GM12878 (cell line): ENCODE data around the gene PPP6R1. TPM values are rescaled to one million over a fixed set of nuclear protein-coding genes. Genes with fewer than 3 reads are reported as not detected.

Experiments used
- ATAC-seq: fragments of 200-7000 bp; cut with Tn5 transposase; 3 replicates; pipeline ENCODE4 v1.9.1; 2020; ENCODE audit warnings: mild to moderate bottlenecking, moderate library complexity
- BruUV-seq: library from RNA; stranded (reverse); fragments of 400-500 nt; replicated peaks from 2 replicates; lab custom pipeline; 2021; lab: Mats Ljungman, UMichigan
- CTCF ChIA-PET: fragments of 300-600 bp; sonication (Branson Sonifier 250); formaldehyde crosslinking; extraction: SDS; loops from one replicate; lab custom pipeline; 2021; ENCODE audit warnings: inconsistent platforms; lab: Yijun Ruan, JAX
- POLR2A ChIA-PET: fragments of 350-600 bp; formaldehyde crosslinking; extraction: SDS; loops from one replicate; lab custom pipeline; 2021; ENCODE audit warnings: inconsistent platforms; lab: Charles Lee
- RAD21 ChIA-PET: fragments of 300-600 bp; sonication (Branson Sonifier 250); formaldehyde crosslinking; loops from one replicate; lab custom pipeline; 2023; ENCODE audit warnings: antibody characterized with exemption; ENCODE audit not compliant: unreplicated experiment; lab: Charles Lee
- SMC1A ChIA-PET: fragments of 300-600 bp; sonication (Branson Sonifier 250); formaldehyde crosslinking; loops from one replicate; lab custom pipeline; 2023; ENCODE audit not compliant: unreplicated experiment, uncharacterized antibody; lab: Charles Lee
- DNase-seq: peaks from one replicate; pipeline ENCODE4 v3.0.0-alpha.2; 2011; ENCODE audit warnings: low read depth, low spot score
- FAIRE-seq: peaks from 3 replicates; lab custom pipeline; 2011; peaks lifted over from hg19 to GRCh38; lab: Jason Lieb, UNC
- H2AFZ ChIP-seq: 2 replicates; pipeline ENCODE4 v1.6.0; 2011; ENCODE audit warnings: low read depth, low read length, control low read depth; ENCODE audit not compliant: control insufficient read depth
- H3K27ac ChIP-seq: 2 replicates; pipeline ENCODE4 v1.5.1; 2011; ENCODE audit warnings: control low read depth; ENCODE audit not compliant: control insufficient read depth, insufficient read depth
- H3K27me3 ChIP-seq, 2 experiments: replicated peaks in 1 of 2; 2 replicates each; pipeline versions ENCODE4 v1.6.0 to v1.6.1; 2011; ENCODE audit warnings: low read length in 1 of 2; ENCODE audit not compliant: control insufficient read depth in 2 of 2, insufficient read depth in 2 of 2
- H3K36me3 ChIP-seq, 2 experiments: 2 replicates each; pipeline ENCODE4 v1.5.1; 2011; ENCODE audit warnings: low read length in 1 of 2; ENCODE audit not compliant: control insufficient read depth in 2 of 2, insufficient read depth in 2 of 2
- H3K4me1 ChIP-seq: 2 replicates; pipeline ENCODE4 v1.6.1; 2011; ENCODE audit warnings: mild to moderate bottlenecking, low read length, moderate library complexity, mixed read lengths; ENCODE audit not compliant: control insufficient read depth, insufficient read depth
- H3K4me2 ChIP-seq: 2 replicates; pipeline ENCODE4 v1.6.0; 2011; ENCODE audit warnings: control low read depth; ENCODE audit not compliant: control insufficient read depth, insufficient read depth
- H3K4me3 ChIP-seq: fragments of 200-600 bp; sonication (generic); 2 replicates; pipeline ENCODE4 v1.5.1; 2016
- H3K79me2 ChIP-seq: 2 replicates; pipeline ENCODE4 v1.6.0; 2011; ENCODE audit warnings: low read length; ENCODE audit not compliant: control insufficient read depth, insufficient read depth
- H3K9ac ChIP-seq: 2 replicates; pipeline ENCODE4 v1.8.0; 2011; ENCODE audit warnings: low read length, control low read depth, mixed read lengths; ENCODE audit not compliant: control insufficient read depth, insufficient read depth
- H3K9me3 ChIP-seq: replicated peaks from 3 replicates; pipeline ENCODE4 v1.5.1; 2011; ENCODE audit warnings: mild to moderate bottlenecking, low read length; ENCODE audit not compliant: control insufficient read depth, insufficient read depth
- H4K20me1 ChIP-seq: 2 replicates; pipeline ENCODE4 v1.6.0; 2011; ENCODE audit not compliant: control insufficient read depth, insufficient read depth
- EED ChIP-seq: sonication (generic); IDR thresholded peaks from 2 replicates; pipeline ENCODE4 v1.6.1; 2016; ENCODE audit warnings: antibody characterized with exemption, low read depth
- ESRRA ChIP-seq: IDR thresholded peaks from 2 replicates; pipeline ENCODE4 v1.6.1; 2012; ENCODE audit warnings: mild to moderate bottlenecking, low read length, improper control_type of control experiment
- ETV6 ChIP-seq, 2 experiments: fragments of 450-650 bp in 1 of 2; IDR thresholded peaks in 1 of 2; conservative IDR thresholded peaks in 1 of 2; 2 replicates each; pipeline ENCODE4 v1.6.1; 2014; ENCODE audit warnings: antibody characterized with exemption in 1 of 2, borderline replicate concordance in 1 of 2, low read depth in 1 of 2, mild to moderate bottlenecking in 1 of 2, moderate library complexity in 1 of 2
- HDAC2 ChIP-seq: fragments of 200-600 bp; sonication (generic); IDR thresholded peaks from 2 replicates; pipeline ENCODE4 v1.6.1; 2017
- HDGF ChIP-seq: fragments of 450-650 bp; IDR thresholded peaks from 2 replicates; pipeline ENCODE4 v1.6.1; 2016; ENCODE audit warnings: antibody characterized with exemption
- KAT2A ChIP-seq: conservative IDR thresholded peaks from 2 replicates; pipeline ENCODE4 v1.6.1; 2011; ENCODE audit warnings: low read depth, low read length; ENCODE audit not compliant: control insufficient read depth
- KDM1A ChIP-seq: fragments of 200-600 bp; sonication (generic); IDR thresholded peaks from 2 replicates; pipeline ENCODE4 v1.6.1; 2016; ENCODE audit warnings: borderline replicate concordance
- KLF5 ChIP-seq: fragments of 450-650 bp; IDR thresholded peaks from 2 replicates; pipeline ENCODE4 v1.6.1; 2014; ENCODE audit warnings: mild to moderate bottlenecking; ENCODE audit not compliant: partially characterized antibody
- MAX ChIP-seq: IDR thresholded peaks from 2 replicates; pipeline ENCODE4 v1.6.1; 2012; ENCODE audit warnings: low read depth, low read length, improper control_type of control experiment
- MEF2B ChIP-seq: fragments of 450-650 bp; IDR thresholded peaks from 2 replicates; pipeline ENCODE4 v1.6.1; 2018; ENCODE audit warnings: mild to moderate bottlenecking, moderate library complexity; ENCODE audit not compliant: partially characterized antibody, poor library complexity, severe bottlenecking
- MTA3 ChIP-seq: IDR thresholded peaks from 2 replicates; pipeline ENCODE4 v1.6.1; 2012; ENCODE audit warnings: low read length, inconsistent platforms, borderline replicate concordance
- MXI1 ChIP-seq: fragments of 150-350 bp; IDR thresholded peaks from 2 replicates; pipeline ENCODE4 v1.6.1; 2011; ENCODE audit warnings: low read depth, mild to moderate bottlenecking, inconsistent platforms, low read length, improper control_type of control experiment
- NFYA ChIP-seq: IDR thresholded peaks from 2 replicates; pipeline ENCODE4 v1.6.1; 2011; ENCODE audit warnings: low read depth, mild to moderate bottlenecking, low read length, improper control_type of control experiment, borderline replicate concordance
- NR2C1 ChIP-seq: fragments of 450-650 bp; IDR thresholded peaks from 2 replicates; pipeline ENCODE4 v1.6.1; 2017; ENCODE audit warnings: antibody characterized with exemption, mild to moderate bottlenecking, moderate library complexity
- PAX5 ChIP-seq: IDR thresholded peaks from 2 replicates; pipeline ENCODE4 v1.6.1; 2011; ENCODE audit warnings: low read depth, low read length, borderline replicate concordance
- PBX3 ChIP-seq: IDR thresholded peaks from 2 replicates; pipeline ENCODE4 v1.6.1; 2011; ENCODE audit warnings: mild to moderate bottlenecking, low read depth, low read length, moderate library complexity; ENCODE audit not compliant: insufficient replicate concordance
- POLR2AphosphoS2 ChIP-seq: IDR thresholded peaks from 2 replicates; pipeline ENCODE4 v1.6.1; 2011; ENCODE audit warnings: low read depth, mild to moderate bottlenecking, low read length, improper control_type of control experiment, moderate library complexity
- RAD51 ChIP-seq: fragments of 450-650 bp; IDR thresholded peaks from 2 replicates; pipeline ENCODE4 v1.6.1; 2016; ENCODE audit warnings: moderate library complexity, mild to moderate bottlenecking, inconsistent platforms
- RUNX3 ChIP-seq: IDR thresholded peaks from 2 replicates; pipeline ENCODE4 v1.6.1; 2012; ENCODE audit warnings: low read length, inconsistent platforms
- SIN3A ChIP-seq: IDR thresholded peaks from 2 replicates; pipeline ENCODE4 v1.6.1; 2012; ENCODE audit warnings: low read depth, low read length, improper control_type of control experiment
- SUPT20H ChIP-seq: IDR thresholded peaks from 2 replicates; pipeline ENCODE4 v1.6.1; 2011; ENCODE audit warnings: low read depth, mild to moderate bottlenecking, low read length, moderate library complexity, borderline replicate concordance; ENCODE audit not compliant: control insufficient read depth
- TAF1 ChIP-seq: IDR thresholded peaks from 2 replicates; pipeline ENCODE4 v1.6.1; 2011; ENCODE audit warnings: mild to moderate bottlenecking, low read depth, low read length, borderline replicate concordance
- WGBS: methylation state at CpG from one replicate; pipeline ENCODE4 v1.1.6; 2016; ENCODE audit warnings: low lambda C conversion rate; ENCODE audit not compliant: insufficient replicate concordance, insufficient coverage; ENCODE audit errors: missing lambda C conversion rate; 5-methylcytosine and 5-hydroxymethylcytosine counted together
- in situ Hi-C: fragments of 300-500 bp; cut with MboI; formaldehyde crosslinking; loops from 9 replicates; pipeline ENCODE4 v1.14.3; 2018; ENCODE audit warnings: mixed read lengths
- intact Hi-C: fragments of 100-400 bp; cut with micrococcal nuclease; formaldehyde crosslinking; loops from one replicate; pipeline ENCODE4 v1.14.2; 2022; ENCODE audit not compliant: unreplicated experiment
- polyA plus RNA-seq, 11 experiments: library from polyadenylated mRNA; depleted of rRNA in 4 of 11; unstranded in 6 of 11; stranded (reverse) in 5 of 11; fragments of >200 nt; fragmentation: Nextera tagmentation in 4 of 11; fragmentation: Illumina TruSeq in 1 of 11; extraction: Ambion mirVana in 4 of 11; extraction: Trizol in 1 of 11; gene quantifications; 1 replicate in 1 of 11; 2 replicates in 10 of 11; pipeline versions ENCODE4 v1.2.1 to v1.2.3, GENCODE V29; 2011 to 2016; ENCODE audit warnings: inconsistent platforms in 2 of 11, missing spikeins in 2 of 11, low read depth in 1 of 11
- total RNA-seq, 4 experiments: library from RNA; depleted of rRNA in 3 of 4; stranded (reverse); fragments of >200 nt in 3 of 4; fragmentation: Illumina TruSeq in 1 of 4; extraction: Trizol in 1 of 4; gene quantifications; 2 replicates each; pipeline versions ENCODE4 v1.2.1 to v1.2.3, GENCODE V29; 2013 to 2021

The PPP6R1 gene
- total and polyA plus RNA-seq, 10 of the 15 experiments (the other 5 are each of a cell fraction or from before 2014, with no cell fraction given): 0.80 to 173 (median 63.7) TPM

- ATAC-seq: peak; percentile 5
- Histone ChIP-seq H3K27me3 (no peaks in the 10 kb centered on the region), H3K36me3 (peaks cover 0 to 7% of the 10 kb centered on the region in 2 experiments; a peak in 2 of 4 replicates), H3K4me2 (peak overlapping the region; percentile 96), H3K4me3 (peak overlapping the region; percentile 100), H3K27ac (peak overlapping the region; percentile 91), H3K9ac (peak overlapping the region; percentile 93), H2AFZ (no peak overlapping the region), H4K20me1 (peaks cover 7% of the 10 kb centered on the region), H3K9me3 (no peaks in the 10 kb centered on the region), H3K79me2 (peaks cover 81% of the 10 kb centered on the region), H3K4me1 (peaks cover 28% of the 10 kb centered on the region)
- ChIA-PET SMC1A (interaction anchor here (0.7 to 5.3 kb wide), 13 partner anchors 10 to 705 kb away, joined by 3 to 68 read pairs (median 3); partner anchors contain the start of gene HSPBP1), RAD21 (interaction anchor here (0.9 to 6.0 kb wide), 9 partner anchors 21 to 387 kb away, joined by 3 to 46 read pairs (median 10); partner anchors contain the start of genes HSPBP1, KMT5C and TMEM238), CTCF (interaction anchor here (0.7 to 4.4 kb wide), 10 partner anchors 22 to 377 kb away, joined by 3 to 25 read pairs (median 4); no protein-coding TSS in a partner anchor), POLR2A (interaction anchor here (0.6 to 5.7 kb wide), 8 partner anchors 9 to 344 kb away, joined by 3 to 86 read pairs (median 12); partner anchors contain the start of genes FIZ1, HSPBP1, KMT5C and TMEM238)
- peak; percentile 39 for DNase-seq
- in situ Hi-C loops: no loop called here
- 2% methylated on average over 17 of the region's 17 CpGs for WGBS
- no peak for FAIRE-seq
- no TSS peak for BruUV-seq
- intact Hi-C loops: loop anchor here (10.0 kb wide), 1 partner anchor 129 kb away; the partner anchor contains the start of genes RPL28 and TMEM238
- TF ChIP-seq MEF2B (no peak), EED (peak; percentile 63; the same call in 1 of the 2 replicates), HDAC2 (no peak), NFYA (no peak), TAF1 (peak; percentile 59; the same call in 1 of the 2 replicates), MXI1 (no peak), KDM1A (no peak), SIN3A (no peak), KAT2A (no peak), PAX5 (peak; percentile 99), ESRRA (no peak), ETV6 (conservative IDR thresholded peaks at IDR 0.05 in 1 of 2, IDR thresholded peaks at IDR 0.05 in 1 of 2; ENCODE audit: borderline replicate concordance in 1 of 2, low read depth in 1 of 2) (no peak), KLF5 (no peak), RAD51 (no peak), MTA3 (no peak), MAX (no peak), NR2C1 (no peak), HDGF (peak; percentile 63; the same call in 1 of the 2 replicates), POLR2AphosphoS2 (no peak), RUNX3 (peak; percentile 20; the same call in 1 of the 2 replicates), PBX3 (no peak), SUPT20H (no peak)
Observed at GRCh38 chr19:55255618-55256423, 3.0 kb downstream of the PPP6R1 start.
